K562 (cell line): Measurements from ENCODE around the gene HSPA1L. TPM values are rescaled to one million over a fixed set of nuclear protein-coding genes. Genes with fewer than 3 reads are reported as not detected.
A peak's percentile ranks its signal among the peaks of the same experiment; 100 is the strongest.

ENCODE experiments used
- HDAC8 ChIP-seq: fragments of 450-650 bp; IDR thresholded peaks from 2 replicates; pipeline ENCODE4 v1.6.1; 2016; ENCODE audit warnings: mild to moderate bottlenecking, missing genetic modification characterization, moderate library complexity, missing compliant biosample characterization
- HES1 ChIP-seq: fragments of 450-650 bp; IDR thresholded peaks from 2 replicates; pipeline ENCODE4 v1.6.1; 2016; ENCODE audit warnings: low read depth, mild to moderate bottlenecking, moderate library complexity
- IRF9 ChIP-seq: fragments of 450-650 bp; IDR thresholded peaks from 2 replicates; pipeline ENCODE4 v1.6.1; 2016; ENCODE audit warnings: missing biosample characterization, missing genetic modification characterization
- MGA ChIP-seq: fragments of 450-650 bp; IDR thresholded peaks from 2 replicates; pipeline ENCODE4 v1.6.1; 2016; ENCODE audit warnings: mild to moderate bottlenecking, moderate library complexity
- NFIC ChIP-seq: fragments of 450-650 bp; IDR thresholded peaks from 2 replicates; pipeline ENCODE4 v1.6.1; 2017; ENCODE audit warnings: mild to moderate bottlenecking, inconsistent platforms
- PHB2 ChIP-seq: fragments of 450-650 bp; IDR thresholded peaks from 2 replicates; pipeline ENCODE4 v1.6.1; 2017; ENCODE audit warnings: low read depth
- ZFP30 ChIP-seq: fragments of 250-450 bp; sonication (Bioruptor Pico); IDR thresholded peaks from 2 replicates; pipeline ENCODE4 v1.8.0; 2022; ENCODE audit warnings: moderate library complexity, mild to moderate bottlenecking, inconsistent platforms, borderline replicate concordance
- ZNF133 ChIP-seq: fragments of 250-450 bp; sonication (Bioruptor Pico); IDR thresholded peaks from 2 replicates; pipeline ENCODE4 v1.4.0; 2020; ENCODE audit warnings: mild to moderate bottlenecking
- ZNF140 ChIP-seq: fragments of 250-450 bp; sonication (Bioruptor Pico); IDR thresholded peaks from 2 replicates; pipeline ENCODE4 v1.8.0; 2021; ENCODE audit warnings: moderate library complexity, mild to moderate bottlenecking, inconsistent platforms
- polyA plus RNA-seq, 8 experiments: library from polyadenylated mRNA; depleted of rRNA in 4 of 8; stranded (reverse) in 5 of 8; unstranded in 3 of 8; fragments of >200 nt; fragmentation: Nextera tagmentation in 2 of 8; fragmentation: Illumina TruSeq in 1 of 8; extraction: Ambion mirVana in 2 of 8; extraction: Trizol in 1 of 8; gene quantifications; 2 replicates each; pipeline versions ENCODE4 v1.2.1 to v1.2.3, GENCODE V29; 2011 to 2014; ENCODE audit warnings: inconsistent platforms in 1 of 8, missing spikeins in 1 of 8
- total RNA-seq, 7 experiments: library from RNA; depleted of rRNA in 6 of 7; stranded (reverse); fragments of >200 nt in 6 of 7; fragmentation: Illumina TruSeq in 2 of 7; extraction: Trizol in 2 of 7; gene quantifications; 2 replicates each; pipeline versions ENCODE4 v1.2.1 to v1.2.3, GENCODE V29; 2011 to 2021; ENCODE audit warnings: low replicate concordance in 1 of 7
- TF ChIP-seq, protein P1 (sequence below): sonication (generic); formaldehyde crosslinking; IDR thresholded peaks from 2 replicates; pipeline ENCODE4 v1.8.0; 2022; ENCODE audit warnings: missing genetic modification reagents, mild to moderate bottlenecking, borderline replicate concordance
- TF ChIP-seq, protein P2 (sequence below): sonication (generic); formaldehyde crosslinking; IDR thresholded peaks from 2 replicates; pipeline ENCODE4 v1.9.0; 2022; ENCODE audit warnings: mild to moderate bottlenecking, missing genetic modification reagents

Gene HSPA1L
- total and polyA plus RNA-seq, 9 of the 15 experiments (the other 6 are each of a cell fraction or from before 2014, with no cell fraction given) = 0.14 to 2.1 (median 1.3) TPM

- TF ChIP-seq IRF9 (tag) = no peak
- TF ChIP-seq NFIC = peak; percentile 79
- TF ChIP-seq ZNF140 (CRISPR knock-in tag) = no peak
- no peak for TF ChIP-seq ZFP30 (CRISPR knock-in tag)
- peak; percentile 92 for TF ChIP-seq HDAC8 (tag)
- TF ChIP-seq MGA = no peak
- TF ChIP-seq PHB2 = 0 out of 2 replicates have a peak, but pooled peaks have one; percentile 47
- no peak for TF ChIP-seq ZNF133 (CRISPR knock-in tag)
- TF ChIP-seq HES1 = peak; percentile 54; the same call in 1 of the 2 replicates
- TF ChIP-seq, protein P1, sequence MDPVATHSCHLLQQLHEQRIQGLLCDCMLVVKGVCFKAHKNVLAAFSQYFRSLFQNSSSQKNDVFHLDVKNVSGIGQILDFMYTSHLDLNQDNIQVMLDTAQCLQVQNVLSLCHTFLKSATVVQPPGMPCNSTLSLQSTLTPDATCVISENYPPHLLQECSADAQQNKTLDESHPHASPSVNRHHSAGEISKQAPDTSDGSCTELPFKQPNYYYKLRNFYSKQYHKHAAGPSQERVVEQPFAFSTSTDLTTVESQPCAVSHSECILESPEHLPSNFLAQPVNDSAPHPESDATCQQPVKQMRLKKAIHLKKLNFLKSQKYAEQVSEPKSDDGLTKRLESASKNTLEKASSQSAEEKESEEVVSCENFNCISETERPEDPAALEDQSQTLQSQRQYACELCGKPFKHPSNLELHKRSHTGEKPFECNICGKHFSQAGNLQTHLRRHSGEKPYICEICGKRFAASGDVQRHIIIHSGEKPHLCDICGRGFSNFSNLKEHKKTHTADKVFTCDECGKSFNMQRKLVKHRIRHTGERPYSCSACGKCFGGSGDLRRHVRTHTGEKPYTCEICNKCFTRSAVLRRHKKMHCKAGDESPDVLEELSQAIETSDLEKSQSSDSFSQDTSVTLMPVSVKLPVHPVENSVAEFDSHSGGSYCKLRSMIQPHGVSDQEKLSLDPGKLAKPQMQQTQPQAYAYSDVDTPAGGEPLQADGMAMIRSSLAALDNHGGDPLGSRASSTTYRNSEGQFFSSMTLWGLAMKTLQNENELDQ (CRISPR knock-in tag) = no peak
- TF ChIP-seq, protein P2, sequence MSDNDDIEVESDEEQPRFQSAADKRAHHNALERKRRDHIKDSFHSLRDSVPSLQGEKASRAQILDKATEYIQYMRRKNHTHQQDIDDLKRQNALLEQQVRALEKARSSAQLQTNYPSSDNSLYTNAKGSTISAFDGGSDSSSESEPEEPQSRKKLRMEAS (CRISPR knock-in tag) = peak; percentile 97
Observed at GRCh38 chr6:31795616-31796298, 19.3 kb downstream of the HSPA1L start, which contains the start of gene VARS1 (continued).
